CD4-positive, alpha-beta memory T cell (primary cell): Measurements from ENCODE around the gene HTRA1. TPM values are rescaled to one million over a fixed set of nuclear protein-coding genes. Genes with fewer than 3 reads are reported as not detected.

Experiments
- CTCF ChIA-PET: fragments of 350-600 bp; sonication (Branson Sonifier 250); formaldehyde crosslinking; loops from one replicate; lab custom pipeline; 2021; ENCODE audit warnings: inconsistent platforms; ENCODE audit not compliant: partially characterized antibody; lab: Charles Lee
- POLR2A ChIA-PET: fragments of 350-600 bp; sonication (Branson Sonifier 250); formaldehyde crosslinking; loops from one replicate; lab custom pipeline; 2021; ENCODE audit not compliant: partially characterized antibody; lab: Charles Lee
- DNase-seq, 5 donors: peaks; one replicate each; pipeline versions ENCODE4 v3.0.0 to v3.0.0-alpha.2; 2020 to 2022; ENCODE audit warnings: mixed read lengths in 1 of 5
- H3K27ac ChIP-seq: one replicate; pipeline ENCODE4 v1.7.0; 2013; ENCODE audit warnings: low read depth, low read length
- H3K27me3 ChIP-seq: 2 replicates; pipeline ENCODE4 v1.7.0; 2013; ENCODE audit warnings: mild to moderate bottlenecking, low read length, moderate library complexity; ENCODE audit not compliant: insufficient read depth
- H3K36me3 ChIP-seq: 2 replicates; pipeline ENCODE4 v1.7.0; 2013; ENCODE audit warnings: mild to moderate bottlenecking, low read length, moderate library complexity; ENCODE audit not compliant: insufficient read depth
- H3K4me1 ChIP-seq: 2 replicates; pipeline ENCODE4 v1.7.0; 2013; ENCODE audit warnings: mild to moderate bottlenecking, low read length, moderate library complexity; ENCODE audit not compliant: insufficient read depth
- H3K4me3 ChIP-seq, 2 donors: one replicate each; pipeline ENCODE4 v1.7.0; 2013; ENCODE audit warnings: low read length in 2 of 2, mild to moderate bottlenecking in 1 of 2
- H3K9me3 ChIP-seq, 2 donors: one replicate each; pipeline ENCODE4 v1.7.0; 2013; ENCODE audit warnings: low read length in 2 of 2, control low read depth in 1 of 2; ENCODE audit not compliant: control insufficient read depth in 1 of 2
- H3K27ac Mint-ChIP-seq, 7 donors: one replicate each; pipeline ENCODE4 v1.8.0; 2020 to 2021; ENCODE audit warnings: mixed read lengths in 7 of 7, mild to moderate bottlenecking in 6 of 7, inconsistent platforms in 3 of 7, moderate library complexity in 3 of 7
- H3K27me3 Mint-ChIP-seq, 2 donors: one replicate each; pipeline ENCODE4 v1.8.0; 2020 to 2021; ENCODE audit warnings: mixed read lengths in 2 of 2
- H3K36me3 Mint-ChIP-seq, 2 donors: one replicate each; pipeline ENCODE4 v1.8.0; 2020 to 2021; ENCODE audit warnings: mixed read lengths in 2 of 2, inconsistent platforms in 1 of 2, mild to moderate bottlenecking in 1 of 2
- H3K4me1 Mint-ChIP-seq, 4 donors: one replicate each; pipeline ENCODE4 v1.8.0; 2020 to 2021; ENCODE audit warnings: mixed read lengths in 4 of 4, mild to moderate bottlenecking in 1 of 4
- H3K4me3 Mint-ChIP-seq, 8 donors: one replicate each; pipeline ENCODE4 v1.8.0; 2020 to 2021; ENCODE audit warnings: mixed read lengths in 8 of 8, mild to moderate bottlenecking in 7 of 8, moderate library complexity in 6 of 8, inconsistent platforms in 3 of 8
- H3K9me3 Mint-ChIP-seq, 8 donors: one replicate each; pipeline ENCODE4 v1.8.0; 2020 to 2021; ENCODE audit warnings: mixed read lengths in 8 of 8, mild to moderate bottlenecking in 5 of 8, inconsistent platforms in 3 of 8, moderate library complexity in 1 of 8
- intact Hi-C: fragments of 100-400 bp; cut with micrococcal nuclease; formaldehyde crosslinking; loops from one replicate; pipeline ENCODE4 v1.15.1; 2023
- polyA plus RNA-seq, 2 donors: library from polyadenylated mRNA; unstranded; fragments of 300-500 nt; fragmentation: Illumina TruSeq; gene quantifications; one replicate each; pipeline ENCODE4 v1.2.3, GENCODE V29; 2021
- total RNA-seq, 2 experiments: library from RNA; stranded (reverse); gene quantifications; one replicate each; pipeline ENCODE4 v1.2.3, GENCODE V29; 2021

The HTRA1 gene
- total and polyA plus RNA-seq, 4 experiments from 2014 or later, result 0.17 to 0.21 TPM; not detected in 2

DNA sequence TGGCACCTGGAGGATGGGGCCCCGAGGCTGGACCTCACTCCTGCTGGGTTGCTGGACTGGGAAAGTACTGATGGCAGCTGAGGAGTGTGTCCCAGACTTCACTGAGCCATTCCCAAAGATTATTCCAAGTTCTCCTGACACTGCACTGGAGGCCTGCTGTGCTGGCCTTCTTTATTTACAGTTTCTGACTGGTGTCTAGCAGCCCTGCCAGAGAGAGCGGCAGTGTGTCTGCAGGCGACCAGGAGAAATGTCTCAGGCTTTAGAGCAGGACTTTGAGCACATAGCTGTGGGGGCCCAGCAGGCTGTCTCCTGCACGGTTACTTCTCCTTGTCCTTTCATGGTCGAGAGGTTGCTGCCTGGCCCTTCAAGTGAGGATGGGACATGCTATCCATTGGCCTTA, 16.1 kb downstream of the HTRA1 start:
- peak overlapping the region in 1 of 8 donors; percentile 13 for H3K4me3 Mint-ChIP-seq
- Histone ChIP-seq H3K4me3 (no peak overlapping the region), H3K27ac (no peak overlapping the region), H3K27me3 (no peaks in the 10 kb centered on the region), H3K4me1 (no peaks in the 10 kb centered on the region), H3K36me3 (no peaks in the 10 kb centered on the region), H3K9me3 (no peaks in the 10 kb centered on the region)
- H3K9me3 Mint-ChIP-seq, result peaks cover 0 to 6% (median 1%) of the 10 kb centered on the region in 8 donors
- ChIA-PET POLR2A (no interaction called here), CTCF (no interaction called here)
- H3K36me3 Mint-ChIP-seq, result no peaks in the 10 kb centered on the region
- no peak for DNase-seq
- intact Hi-C loops, result no loop called here
- H3K4me1 Mint-ChIP-seq, result peaks cover 3 to 6% (median 6%) of the 10 kb centered on the region in 4 donors
- no peak overlapping the region for H3K27ac Mint-ChIP-seq
- H3K27me3 Mint-ChIP-seq, result peaks cover 0 to 4% of the 10 kb centered on the region in 2 donors

DNA sequence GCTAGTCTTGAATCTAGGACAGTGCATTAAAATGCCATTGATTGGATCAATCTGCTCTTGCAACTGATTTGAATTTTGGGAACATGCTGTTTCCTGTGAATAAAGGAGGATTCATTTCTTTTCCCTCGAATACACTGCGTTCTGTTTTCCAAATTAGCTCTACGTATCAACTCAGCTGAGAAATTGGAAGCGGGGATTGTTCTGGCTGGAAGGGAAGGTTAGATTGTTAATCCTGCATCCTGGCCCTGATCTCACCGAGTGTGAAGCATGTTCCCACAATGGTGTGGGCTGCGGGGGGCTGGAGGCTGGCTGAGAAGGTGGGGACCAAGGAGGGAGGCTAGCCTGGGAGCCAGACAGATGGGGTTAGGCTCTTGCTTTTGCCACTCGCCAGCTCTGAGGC, 17.6 kb downstream of the HTRA1 start:
- intact Hi-C loops, result no loop called here
- Histone ChIP-seq H3K9me3 (no peaks in the 10 kb centered on the region), H3K36me3 (no peaks in the 10 kb centered on the region), H3K27ac (no peak overlapping the region), H3K4me1 (no peaks in the 10 kb centered on the region), H3K4me3 (no peak overlapping the region), H3K27me3 (no peaks in the 10 kb centered on the region)
- peaks cover 3 to 6% (median 6%) of the 10 kb centered on the region in 4 donors for H3K4me1 Mint-ChIP-seq
- H3K27me3 Mint-ChIP-seq, result peaks cover 0 to 4% of the 10 kb centered on the region in 2 donors
- ChIA-PET POLR2A (interaction anchor here (1.5 kb wide), 1 partner anchor 12 kb away, joined by 3 read pairs; no protein-coding TSS in a partner anchor), CTCF (interaction anchor here (1.3 kb wide), 2 partner anchors 12 to 91 kb away, joined by 3 read pairs; no protein-coding TSS in a partner anchor)
- DNase-seq, result no peak
- H3K4me3 Mint-ChIP-seq, result no peak overlapping the region
- no peak overlapping the region for H3K27ac Mint-ChIP-seq
- peaks cover 0 to 6% (median 2%) of the 10 kb centered on the region in 8 donors for H3K9me3 Mint-ChIP-seq
- no peaks in the 10 kb centered on the region for H3K36me3 Mint-ChIP-seq

DNA sequence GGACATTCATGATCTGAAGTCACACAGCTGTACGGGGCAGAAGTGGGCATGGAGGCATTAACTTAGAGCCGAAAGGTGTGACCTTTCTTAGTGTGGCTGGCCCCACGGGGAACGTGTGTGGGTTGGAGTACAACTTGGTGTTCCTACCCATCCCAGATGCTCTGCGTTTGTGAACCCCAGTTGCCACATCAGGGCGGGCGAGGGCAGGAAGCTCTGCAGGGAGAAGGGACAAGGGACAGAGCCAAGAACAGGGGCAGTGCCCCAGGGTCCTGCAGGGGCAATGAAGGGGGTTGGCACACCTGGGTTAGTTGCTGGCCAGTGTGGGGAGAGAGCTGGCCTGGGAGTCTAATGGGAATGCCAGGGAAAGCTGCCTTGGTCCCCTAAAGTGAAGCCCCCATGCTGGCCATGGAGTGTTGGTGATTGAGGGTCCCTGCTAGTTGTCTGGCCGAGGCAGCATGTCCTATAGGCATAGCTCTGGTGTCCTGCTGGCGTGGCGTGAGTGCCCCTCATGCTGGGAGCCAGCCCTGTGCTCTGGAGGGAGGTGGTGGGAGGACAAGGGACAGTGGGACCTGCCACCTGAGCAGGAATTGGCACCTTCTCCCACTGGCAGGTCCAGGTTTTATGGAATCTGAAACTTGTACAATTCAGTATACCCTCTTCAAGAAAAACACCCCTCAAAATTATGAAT, 18.9 kb downstream of the HTRA1 start:
- CTCF ChIA-PET, result no interaction called here

DNA sequence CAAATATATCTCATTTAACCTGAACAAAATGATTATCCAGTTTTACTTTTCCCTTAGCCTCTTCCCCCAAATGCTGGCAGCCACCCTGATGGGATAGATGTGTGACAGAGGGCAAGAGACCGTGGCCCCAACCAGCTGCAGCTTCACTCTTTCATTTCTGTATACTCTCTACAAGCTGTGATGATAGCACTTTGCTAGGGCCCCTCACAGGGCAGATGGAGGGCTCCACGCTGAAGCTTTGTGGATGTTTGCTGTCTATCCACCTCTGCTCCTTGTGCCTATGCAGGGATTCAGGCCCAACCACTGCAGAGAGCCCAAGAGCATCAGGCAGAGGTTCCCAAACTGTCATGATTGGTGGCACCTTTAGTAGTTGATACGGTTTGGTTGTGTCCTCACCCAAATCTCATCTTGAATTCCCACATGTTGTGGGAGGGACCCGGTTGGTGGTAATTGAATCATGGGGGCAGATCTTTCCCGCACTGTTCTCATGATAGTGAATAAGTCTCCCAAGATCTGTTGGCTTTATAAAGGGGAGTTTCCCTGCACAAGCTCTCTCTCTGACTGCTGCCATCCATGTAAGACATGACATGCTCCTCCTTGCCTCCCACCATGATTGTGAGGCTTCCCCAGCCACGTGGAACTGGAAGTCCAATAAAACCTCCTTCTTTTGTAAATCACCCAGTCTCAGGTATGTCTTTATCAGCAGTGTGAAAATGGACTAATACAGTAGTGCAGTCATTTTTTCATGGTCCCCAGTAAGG, 20.1 kb downstream of the HTRA1 start:
- H3K4me1 Mint-ChIP-seq, result no peaks in the 10 kb centered on the region
- H3K9me3 ChIP-seq, result no peaks in the 10 kb centered on the region

More for the DNA sequence above, 18.9 kb downstream of the HTRA1 start:
- Mint-ChIP-seq H3K4me3 (no peak overlapping the region), H3K9me3 (peaks cover 0 to 6% (median 2%) of the 10 kb centered on the region in 8 donors), H3K4me1 (no peaks in the 10 kb centered on the region), H3K27me3 (peaks cover 0 to 4% of the 10 kb centered on the region in 2 donors), H3K36me3 (no peaks in the 10 kb centered on the region), H3K27ac (no peak overlapping the region)
- no peak overlapping the region for H3K27ac ChIP-seq
- no peak for DNase-seq
- no peaks in the 10 kb centered on the region for H3K9me3 ChIP-seq
- H3K36me3 ChIP-seq, result no peaks in the 10 kb centered on the region
- no peaks in the 10 kb centered on the region for H3K27me3 ChIP-seq
- H3K4me3 ChIP-seq, result no peak overlapping the region
- intact Hi-C loops, result no loop called here
- H3K4me1 ChIP-seq, result no peaks in the 10 kb centered on the region
- POLR2A ChIA-PET, result no interaction called here

DNA sequence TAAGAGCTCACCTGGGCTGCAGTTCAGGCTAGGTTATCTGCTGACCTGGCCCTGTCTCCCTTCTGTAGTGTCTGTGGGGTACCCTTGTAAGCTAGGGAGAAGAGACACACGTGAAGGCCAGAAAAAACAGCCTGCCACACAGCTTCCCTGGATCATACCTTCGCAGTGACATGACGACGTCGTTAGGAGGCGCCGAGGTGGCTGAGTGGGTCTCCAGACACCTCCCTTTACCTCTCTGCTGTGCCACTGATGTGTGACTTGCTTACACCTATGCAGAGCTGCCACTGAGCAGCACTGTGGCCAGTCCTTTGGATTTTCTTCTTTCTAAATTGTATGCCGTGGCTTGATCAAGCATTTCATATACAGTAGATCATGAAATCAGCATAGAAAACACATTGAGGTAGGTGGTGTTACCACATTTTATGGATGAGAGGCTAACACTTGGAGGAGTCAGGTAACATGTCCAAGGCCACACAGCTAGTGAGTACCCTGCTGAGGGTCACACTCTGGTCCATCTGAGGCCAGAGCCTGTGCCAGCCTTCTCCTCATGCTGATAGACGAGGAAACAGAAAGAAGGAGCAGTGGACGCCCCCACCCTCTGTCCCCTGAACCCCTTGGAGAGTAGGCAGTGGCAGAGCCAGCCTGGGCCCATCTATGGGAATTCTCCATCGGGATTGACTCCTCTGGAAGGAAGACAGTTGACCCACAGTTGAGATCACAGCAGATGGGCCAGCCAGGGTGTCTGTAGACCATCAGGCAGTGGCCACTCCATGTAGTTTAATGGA, 23.1 kb downstream of the HTRA1 start:
- H3K27ac ChIP-seq, result no peak overlapping the region
- Mint-ChIP-seq H3K4me3 (no peak overlapping the region), H3K4me1 (peaks cover 0 to 4% (median under 1%) of the 10 kb centered on the region in 4 donors), H3K36me3 (no peaks in the 10 kb centered on the region), H3K27ac (no peak overlapping the region), H3K9me3 (peaks cover 0 to 6% (median 2%) of the 10 kb centered on the region in 8 donors), H3K27me3 (peaks cover 0 to 4% of the 10 kb centered on the region in 2 donors)
- H3K36me3 ChIP-seq, result no peaks in the 10 kb centered on the region
- DNase-seq, result no peak
- H3K27me3 ChIP-seq, result no peaks in the 10 kb centered on the region
- H3K4me1 ChIP-seq, result no peaks in the 10 kb centered on the region
- intact Hi-C loops, result no loop called here
- H3K4me3 ChIP-seq, result no peak overlapping the region
- no peaks in the 10 kb centered on the region for H3K9me3 ChIP-seq
- ChIA-PET POLR2A (no interaction called here), CTCF (no interaction called here)

More for the DNA sequence above, 20.1 kb downstream of the HTRA1 start:
- no peaks in the 10 kb centered on the region for H3K4me1 ChIP-seq
- CTCF ChIA-PET, result no interaction called here
- intact Hi-C loops, result no loop called here
- Mint-ChIP-seq H3K36me3 (no peaks in the 10 kb centered on the region), H3K9me3 (peaks cover 0 to 6% (median 2%) of the 10 kb centered on the region in 8 donors), H3K27ac (no peak overlapping the region), H3K4me3 (no peak overlapping the region), H3K27me3 (peaks cover 0 to 4% of the 10 kb centered on the region in 2 donors)
- DNase-seq, result no peak
- H3K36me3 ChIP-seq, result no peaks in the 10 kb centered on the region
- POLR2A ChIA-PET, result no interaction called here
- no peaks in the 10 kb centered on the region for H3K27me3 ChIP-seq
- no peak overlapping the region for H3K4me3 ChIP-seq
- no peak overlapping the region for H3K27ac ChIP-seq

DNA sequence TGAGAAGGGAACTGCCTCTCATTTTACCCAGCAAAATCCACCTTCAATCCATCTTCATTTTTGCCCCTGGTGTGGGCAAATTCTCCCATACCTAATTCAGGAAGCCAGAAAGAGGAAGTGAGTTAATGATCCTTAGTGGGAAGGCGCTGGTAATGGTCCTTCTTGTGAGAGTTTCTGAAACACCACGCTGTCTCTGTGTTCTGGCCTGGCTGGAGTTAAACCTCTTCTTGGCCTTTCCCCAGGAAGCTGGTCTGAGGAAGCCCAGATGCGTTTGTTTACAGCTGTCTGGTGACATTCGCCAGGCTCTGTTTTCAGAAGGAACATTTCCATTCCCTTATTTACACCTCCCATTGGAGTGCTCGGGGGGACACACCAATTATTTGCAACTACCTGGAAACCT, 24.3 kb downstream of the HTRA1 start:
- no peak overlapping the region for H3K4me3 ChIP-seq
- ChIA-PET CTCF (no interaction called here), POLR2A (no interaction called here)
- no peak overlapping the region for H3K27ac Mint-ChIP-seq
- peaks cover 1 to 6% (median 3%) of the 10 kb centered on the region in 4 donors for H3K4me1 Mint-ChIP-seq
- intact Hi-C loops, result no loop called here
- peaks cover 0 to 6% (median 2%) of the 10 kb centered on the region in 8 donors for H3K9me3 Mint-ChIP-seq
- peaks cover 0 to 3% of the 10 kb centered on the region in 2 donors for H3K27me3 Mint-ChIP-seq
- peaks cover 5% of the 10 kb centered on the region for H3K4me1 ChIP-seq
- H3K36me3 ChIP-seq, result no peaks in the 10 kb centered on the region
- no peak for DNase-seq
- no peak overlapping the region for H3K27ac ChIP-seq
- H3K36me3 Mint-ChIP-seq, result no peaks in the 10 kb centered on the region
- no peak overlapping the region for H3K4me3 Mint-ChIP-seq
- no peaks in the 10 kb centered on the region for H3K9me3 ChIP-seq
- no peaks in the 10 kb centered on the region for H3K27me3 ChIP-seq
